Measurements from ENCODE around the gene SLCO2B1.

The SLCO2B1 gene

GRCh38 chr11:75144716-75145014 lies 6.2 kb upstream of the SLCO2B1 start (continued):
- no peak for TF ChIP-seq ZNF596 (tag by site-specific recombination; IDR thresholded peaks at IDR 0.05)

DNA sequence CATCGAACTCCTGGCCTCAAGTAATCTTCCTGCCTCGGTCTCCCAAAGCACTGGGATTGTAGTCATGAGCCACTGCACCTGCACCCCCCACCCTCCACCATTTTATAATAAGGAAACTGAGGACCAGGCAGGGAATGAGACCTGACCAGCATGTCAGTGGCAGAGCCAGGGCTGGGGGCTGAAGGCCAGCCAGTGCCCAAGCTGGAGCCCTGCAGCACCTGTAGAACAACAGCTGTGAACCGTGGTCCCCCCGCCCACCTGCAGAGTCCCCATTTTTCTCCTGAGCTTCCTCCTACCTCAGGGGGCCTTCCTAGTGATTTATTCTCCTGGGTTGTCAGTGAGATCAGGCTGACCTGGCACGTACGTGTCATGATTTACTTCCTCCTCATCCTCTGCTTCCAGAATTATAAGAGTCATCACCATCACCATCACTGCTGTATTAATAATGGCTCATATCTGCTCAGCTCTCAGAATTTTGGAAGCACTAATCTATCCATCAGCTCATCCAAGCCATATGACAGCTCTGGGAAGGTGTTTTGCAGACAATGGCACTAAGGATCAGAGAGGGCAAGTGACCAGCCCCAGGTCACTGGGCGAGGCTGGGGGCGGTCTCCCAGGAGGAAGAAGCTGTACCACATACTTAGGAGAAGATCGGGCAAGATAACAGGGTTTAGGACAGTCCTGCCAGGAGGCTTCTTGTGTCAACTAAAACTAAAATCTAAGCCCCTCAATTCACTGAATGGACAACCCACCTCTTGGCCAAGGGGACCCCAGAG lies 5.5 kb upstream of the SLCO2B1 start:
- H3K9me3 ChIP-seq (ENCODE audit: control insufficient read depth, insufficient read depth, low read depth, low read length), result no peaks in the 10 kb centered on the region
- ChIA-PET CTCF (interaction anchor here (0.6 to 12.3 kb wide), 24 partner anchors 8 to 1640 kb away, joined by 3 to 298 read pairs (median 4); partner anchors contain the start of gene TPBGL), POLR2A (no interaction called here)
- H3K4me3 ChIP-seq (ENCODE audit: low read depth, low read length), result no peak overlapping the region
- H3K4me1 ChIP-seq (ENCODE audit: control insufficient read depth, insufficient read depth, low read length), result no peaks in the 10 kb centered on the region
- no peak overlapping the region for H3K27ac ChIP-seq (ENCODE audit: extremely low read depth, low read depth, low read length)
- TF ChIP-seq KLF7 (tag by site-specific recombination; IDR thresholded peaks at IDR 0.05; ENCODE audit: borderline replicate concordance) (no peak), ZSCAN18 (tag by site-specific recombination; IDR thresholded peaks at IDR 0.05) (no peak), ZNF610 (tag by site-specific recombination; IDR thresholded peaks at IDR 0.05; ENCODE audit: borderline replicate concordance) (no peak), ZSCAN5A (tag by site-specific recombination; IDR thresholded peaks at IDR 0.05) (no peak), ZNF561 (tag by site-specific recombination; IDR thresholded peaks at IDR 0.05; ENCODE audit: borderline replicate concordance) (no peak), ZNF239 (tag by site-specific recombination; IDR thresholded peaks at IDR 0.05) (no peak), ZNF529 (tag by site-specific recombination; IDR thresholded peaks at IDR 0.05; ENCODE audit: insufficient replicate concordance) (no peak), ZNF48 (tag by site-specific recombination; IDR thresholded peaks at IDR 0.05) (no peak), ZNF426 (tag by site-specific recombination; IDR thresholded peaks at IDR 0.05) (no peak), ZNF843 (tag by site-specific recombination; IDR thresholded peaks at IDR 0.05) (no peak), ZBTB20 (tag by site-specific recombination; IDR thresholded peaks at IDR 0.05) (no peak), ZNF202 (tag by site-specific recombination; IDR thresholded peaks at IDR 0.05; ENCODE audit: borderline replicate concordance) (no peak)
- TF ChIP-seq, protein P1, sequence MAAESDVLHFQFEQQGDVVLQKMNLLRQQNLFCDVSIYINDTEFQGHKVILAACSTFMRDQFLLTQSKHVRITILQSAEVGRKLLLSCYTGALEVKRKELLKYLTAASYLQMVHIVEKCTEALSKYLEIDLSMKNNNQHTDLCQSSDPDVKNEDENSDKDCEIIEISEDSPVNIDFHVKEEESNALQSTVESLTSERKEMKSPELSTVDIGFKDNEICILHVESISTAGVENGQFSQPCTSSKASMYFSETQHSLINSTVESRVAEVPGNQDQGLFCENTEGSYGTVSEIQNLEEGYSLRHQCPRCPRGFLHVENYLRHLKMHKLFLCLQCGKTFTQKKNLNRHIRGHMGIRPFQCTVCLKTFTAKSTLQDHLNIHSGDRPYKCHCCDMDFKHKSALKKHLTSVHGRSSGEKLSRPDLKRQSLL (tag by site-specific recombination; IDR thresholded peaks at IDR 0.05), result no peak
- H3K36me3 ChIP-seq (ENCODE audit: control insufficient read depth in 2 of 2, insufficient read depth in 1 of 2, low read length in 2 of 2), result no peaks in the 10 kb centered on the region

DNA sequence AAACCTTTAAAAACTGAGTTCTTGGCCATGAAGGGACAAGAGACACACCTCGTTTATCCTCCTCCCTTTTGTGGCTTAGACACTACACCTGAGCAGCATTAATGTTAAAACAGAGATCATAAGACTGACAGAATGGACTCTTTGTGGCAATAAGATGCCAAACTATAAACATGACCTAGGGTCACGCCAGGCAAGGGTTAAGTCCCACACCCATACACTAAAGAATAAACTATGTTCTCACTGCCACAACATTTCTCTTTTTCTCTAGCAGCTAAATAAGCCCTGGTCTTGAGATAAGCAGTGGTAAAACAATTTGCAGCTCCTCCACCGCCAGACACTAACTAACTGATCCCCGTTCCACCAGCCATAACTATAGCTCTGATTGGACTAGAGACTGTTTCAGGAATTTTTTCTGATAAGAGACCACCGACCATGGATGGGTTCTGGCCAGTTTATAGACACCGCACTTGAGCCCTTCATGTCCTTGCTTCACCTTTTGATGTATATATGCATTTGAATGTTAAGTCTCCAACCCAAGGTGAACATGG lies 4.9 kb upstream of the SLCO2B1 start:
- TF ChIP-seq ZNF830 (tag by site-specific recombination; IDR thresholded peaks at IDR 0.05; ENCODE audit: low read depth) (no peak), TCF7L2 (IDR thresholded peaks at IDR 0.05; ENCODE audit: borderline replicate concordance, low read depth, low read length) (no peak), ZNF677 (tag by site-specific recombination; IDR thresholded peaks at IDR 0.05) (no peak), ZEB2 (tag by site-specific recombination; IDR thresholded peaks at IDR 0.05) (no peak), ATF2 (tag by site-specific recombination; IDR thresholded peaks at IDR 0.05; ENCODE audit: low read depth) (no peak), KLF8 (tag by site-specific recombination; IDR thresholded peaks at IDR 0.05) (no peak), KLF10 (tag by site-specific recombination; IDR thresholded peaks at IDR 0.05) (no peak), YY2 (tag by site-specific recombination; IDR thresholded peaks at IDR 0.05) (no peak), ZNF747 (tag by site-specific recombination; IDR thresholded peaks at IDR 0.05) (no peak), ZNF112 (tag by site-specific recombination; IDR thresholded peaks at IDR 0.05) (no peak), ZNF221 (tag by site-specific recombination; IDR thresholded peaks at IDR 0.05; ENCODE audit: borderline replicate concordance) (no peak)
- TF ChIP-seq, protein P2, sequence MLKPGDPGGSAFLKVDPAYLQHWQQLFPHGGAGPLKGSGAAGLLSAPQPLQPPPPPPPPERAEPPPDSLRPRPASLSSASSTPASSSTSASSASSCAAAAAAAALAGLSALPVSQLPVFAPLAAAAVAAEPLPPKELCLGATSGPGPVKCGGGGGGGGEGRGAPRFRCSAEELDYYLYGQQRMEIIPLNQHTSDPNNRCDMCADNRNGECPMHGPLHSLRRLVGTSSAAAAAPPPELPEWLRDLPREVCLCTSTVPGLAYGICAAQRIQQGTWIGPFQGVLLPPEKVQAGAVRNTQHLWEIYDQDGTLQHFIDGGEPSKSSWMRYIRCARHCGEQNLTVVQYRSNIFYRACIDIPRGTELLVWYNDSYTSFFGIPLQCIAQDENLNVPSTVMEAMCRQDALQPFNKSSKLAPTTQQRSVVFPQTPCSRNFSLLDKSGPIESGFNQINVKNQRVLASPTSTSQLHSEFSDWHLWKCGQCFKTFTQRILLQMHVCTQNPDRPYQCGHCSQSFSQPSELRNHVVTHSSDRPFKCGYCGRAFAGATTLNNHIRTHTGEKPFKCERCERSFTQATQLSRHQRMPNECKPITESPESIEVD (tag by site-specific recombination; IDR thresholded peaks at IDR 0.05), result no peak
- ChIA-PET POLR2A (no interaction called here), CTCF (interaction anchor here (0.7 to 12.3 kb wide), 10 partner anchors 10 to 168 kb away, joined by 3 to 298 read pairs (median 4); no protein-coding TSS in a partner anchor)
- H3K4me3 ChIP-seq (ENCODE audit: low read depth, low read length), result no peak overlapping the region
- H3K27ac ChIP-seq (ENCODE audit: extremely low read depth, low read depth, low read length), result no peak overlapping the region
- no peaks in the 10 kb centered on the region for H3K4me1 ChIP-seq (ENCODE audit: control insufficient read depth, insufficient read depth, low read length)
- no peaks in the 10 kb centered on the region for H3K36me3 ChIP-seq (ENCODE audit: control insufficient read depth in 2 of 2, insufficient read depth in 1 of 2, low read length in 2 of 2)
- H3K9me3 ChIP-seq (ENCODE audit: control insufficient read depth, insufficient read depth, low read depth, low read length), result no peaks in the 10 kb centered on the region

All from HEK293 (cell line).